ENCODE data around the gene GALNT2. TPM values are rescaled to one million over a fixed set of nuclear protein-coding genes. Genes with fewer than 3 reads are reported as not detected.

The GALNT2 gene
- total RNA-seq, 1 experiment from 2014 or later = 62.2 TPM

DNA sequence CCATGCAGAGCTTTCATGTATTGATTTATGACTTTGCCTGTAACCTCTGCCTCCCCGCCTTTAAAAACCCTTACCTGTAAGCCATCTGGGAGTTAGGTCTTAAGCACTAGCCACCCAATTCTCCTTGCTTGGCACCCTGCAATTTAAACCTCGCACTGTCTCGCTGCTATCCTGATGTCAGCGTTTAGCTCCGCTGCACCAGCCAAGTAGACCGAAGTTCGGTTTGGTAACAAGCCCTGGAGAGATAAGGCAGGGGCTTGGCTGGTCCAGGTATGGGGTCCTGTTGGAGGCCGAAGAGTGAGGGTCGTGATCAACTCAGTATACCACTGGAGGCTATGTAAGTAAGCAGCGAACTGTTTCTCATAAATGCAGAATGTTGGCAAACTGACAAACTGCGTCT is 64.4 kb downstream of the GALNT2 start:
- H3K9me3 ChIP-seq = no peaks in the 10 kb centered on the region
- Mint-ChIP-seq H3K4me3 (ENCODE audit: unreplicated experiment) (no peak overlapping the region), H3K36me3 (ENCODE audit: insufficient read depth, unreplicated experiment) (no peaks in the 10 kb centered on the region), H3K4me1 (ENCODE audit: low read depth, unreplicated experiment) (peaks cover 18% of the 10 kb centered on the region), H3K9me3 (ENCODE audit: unreplicated experiment) (no peaks in the 10 kb centered on the region), H3K27ac (ENCODE audit: unreplicated experiment) (no peak overlapping the region), H3K27me3 (ENCODE audit: insufficient read depth, unreplicated experiment) (no peaks in the 10 kb centered on the region)
- H3K4me1 ChIP-seq = no peaks in the 10 kb centered on the region
- TF ChIP-seq, protein P1, sequence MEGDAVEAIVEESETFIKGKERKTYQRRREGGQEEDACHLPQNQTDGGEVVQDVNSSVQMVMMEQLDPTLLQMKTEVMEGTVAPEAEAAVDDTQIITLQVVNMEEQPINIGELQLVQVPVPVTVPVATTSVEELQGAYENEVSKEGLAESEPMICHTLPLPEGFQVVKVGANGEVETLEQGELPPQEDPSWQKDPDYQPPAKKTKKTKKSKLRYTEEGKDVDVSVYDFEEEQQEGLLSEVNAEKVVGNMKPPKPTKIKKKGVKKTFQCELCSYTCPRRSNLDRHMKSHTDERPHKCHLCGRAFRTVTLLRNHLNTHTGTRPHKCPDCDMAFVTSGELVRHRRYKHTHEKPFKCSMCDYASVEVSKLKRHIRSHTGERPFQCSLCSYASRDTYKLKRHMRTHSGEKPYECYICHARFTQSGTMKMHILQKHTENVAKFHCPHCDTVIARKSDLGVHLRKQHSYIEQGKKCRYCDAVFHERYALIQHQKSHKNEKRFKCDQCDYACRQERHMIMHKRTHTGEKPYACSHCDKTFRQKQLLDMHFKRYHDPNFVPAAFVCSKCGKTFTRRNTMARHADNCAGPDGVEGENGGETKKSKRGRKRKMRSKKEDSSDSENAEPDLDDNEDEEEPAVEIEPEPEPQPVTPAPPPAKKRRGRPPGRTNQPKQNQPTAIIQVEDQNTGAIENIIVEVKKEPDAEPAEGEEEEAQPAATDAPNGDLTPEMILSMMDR (IDR thresholded peaks at IDR 0.05; ENCODE audit: insufficient read depth in 1 of 2, low read depth in 1 of 2, low read length in 1 of 2, severe bottlenecking in 1 of 2, unreplicated experiment in 1 of 2) = no peak
- peaks cover 1% of the 10 kb centered on the region; the same call in 1 of the 2 replicates for H3K36me3 ChIP-seq (ENCODE audit: control insufficient read depth, insufficient read depth, low read length)
- no peaks in the 10 kb centered on the region for H3K27me3 ChIP-seq (replicated peaks; ENCODE audit: control insufficient read depth, insufficient read depth, low read length)
- DNase-seq = no peak
- no TSS peak for BruUV-seq (replicated peaks)
- H3K4me3 ChIP-seq (ENCODE audit: low read depth, low read length) = no peak overlapping the region
- intact Hi-C loops (cut with micrococcal nuclease; ENCODE audit: unreplicated experiment) = no loop called here
- ChIA-PET CTCF (no interaction called here), POLR2A (no interaction called here)

DNA sequence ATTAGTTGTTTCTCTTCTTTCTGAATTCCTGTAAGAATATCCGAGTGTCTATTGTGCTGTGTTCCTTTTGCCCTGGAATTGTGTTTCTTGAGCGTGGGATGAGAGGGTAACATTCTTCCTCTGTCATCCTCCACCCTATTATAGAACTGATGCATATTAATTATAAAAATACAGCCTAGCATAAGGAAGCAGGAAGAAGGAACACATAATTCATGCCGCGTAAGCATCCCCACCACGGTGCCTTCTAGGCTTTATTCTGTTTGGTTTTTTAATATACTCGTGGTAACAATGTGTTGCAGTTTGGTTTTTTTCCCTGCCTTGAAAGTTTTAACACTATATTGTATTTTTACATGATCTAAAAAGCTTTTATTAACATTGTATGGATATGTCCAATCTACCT is 65.7 kb downstream of the GALNT2 start:
- DNase-seq = no peak
- ChIA-PET CTCF (no interaction called here), POLR2A (no interaction called here)
- H3K4me3 ChIP-seq (ENCODE audit: low read depth, low read length) = no peak overlapping the region
- no peak overlapping the region for H3K27ac Mint-ChIP-seq (ENCODE audit: unreplicated experiment)
- BruUV-seq (replicated peaks) = no TSS peak
- no peak overlapping the region for H3K4me3 Mint-ChIP-seq (ENCODE audit: unreplicated experiment)
- peaks cover 1% of the 10 kb centered on the region; the same call in 1 of the 2 replicates for H3K36me3 ChIP-seq (ENCODE audit: control insufficient read depth, insufficient read depth, low read length)
- H3K27me3 Mint-ChIP-seq (ENCODE audit: insufficient read depth, unreplicated experiment) = no peaks in the 10 kb centered on the region
- H3K27me3 ChIP-seq (replicated peaks; ENCODE audit: control insufficient read depth, insufficient read depth, low read length) = no peaks in the 10 kb centered on the region
- peaks cover 5% of the 10 kb centered on the region; the same call in 1 of the 2 replicates for H3K4me1 ChIP-seq
- no peaks in the 10 kb centered on the region for H3K9me3 ChIP-seq
- intact Hi-C loops (cut with micrococcal nuclease; ENCODE audit: unreplicated experiment) = no loop called here
- H3K36me3 Mint-ChIP-seq (ENCODE audit: insufficient read depth, unreplicated experiment) = no peaks in the 10 kb centered on the region
- H3K4me1 Mint-ChIP-seq (ENCODE audit: low read depth, unreplicated experiment) = peaks cover 31% of the 10 kb centered on the region
- TF ChIP-seq, protein P1 (IDR thresholded peaks at IDR 0.05; ENCODE audit: insufficient read depth in 1 of 2, low read depth in 1 of 2, low read length in 1 of 2, severe bottlenecking in 1 of 2, unreplicated experiment in 1 of 2) = no peak
- no peaks in the 10 kb centered on the region for H3K9me3 Mint-ChIP-seq (ENCODE audit: unreplicated experiment)

DNA sequence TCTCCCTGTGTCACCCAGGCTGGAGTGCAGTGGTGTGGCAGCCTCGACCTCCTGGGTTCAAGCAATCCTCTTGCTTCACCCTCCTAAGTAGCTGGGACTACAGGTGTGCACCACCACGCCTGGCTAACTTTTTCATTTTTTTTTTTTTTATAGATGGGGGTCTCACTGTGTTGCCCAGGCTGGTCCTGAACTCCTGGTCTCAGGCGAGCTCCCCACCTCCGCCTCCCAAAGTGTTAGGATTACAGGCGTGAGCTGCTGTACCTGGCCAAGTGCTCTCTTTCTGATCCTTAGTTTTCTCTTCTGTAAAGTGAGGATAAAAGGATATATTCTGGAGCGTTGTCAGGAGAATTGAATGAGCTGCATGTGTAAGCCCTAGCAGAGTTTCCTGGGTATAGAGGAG is 68.7 kb downstream of the GALNT2 start:
- peaks cover 10% of the 10 kb centered on the region; the same call in 1 of the 2 replicates for H3K4me1 ChIP-seq
- no peaks in the 10 kb centered on the region for H3K27me3 ChIP-seq (replicated peaks; ENCODE audit: control insufficient read depth, insufficient read depth, low read length)
- no peaks in the 10 kb centered on the region for H3K36me3 ChIP-seq (ENCODE audit: control insufficient read depth, insufficient read depth, low read length)
- peaks cover 34% of the 10 kb centered on the region for H3K4me1 Mint-ChIP-seq (ENCODE audit: low read depth, unreplicated experiment)
- H3K9me3 Mint-ChIP-seq (ENCODE audit: unreplicated experiment) = no peaks in the 10 kb centered on the region
- H3K4me3 Mint-ChIP-seq (ENCODE audit: unreplicated experiment) = no peak overlapping the region
- no peak overlapping the region for H3K4me3 ChIP-seq (ENCODE audit: low read depth, low read length)
- H3K9me3 ChIP-seq = no peaks in the 10 kb centered on the region
- POLR2A ChIA-PET = no interaction called here
- TF ChIP-seq, protein P1 (IDR thresholded peaks at IDR 0.05; ENCODE audit: insufficient read depth in 1 of 2, low read depth in 1 of 2, low read length in 1 of 2, severe bottlenecking in 1 of 2, unreplicated experiment in 1 of 2) = no peak
- CTCF ChIA-PET = interaction anchor here (0.6 kb wide), 1 partner anchor 32 kb away, joined by 4 read pairs; no protein-coding TSS in a partner anchor
- H3K36me3 Mint-ChIP-seq (ENCODE audit: insufficient read depth, unreplicated experiment) = no peaks in the 10 kb centered on the region
- H3K27me3 Mint-ChIP-seq (ENCODE audit: insufficient read depth, unreplicated experiment) = no peaks in the 10 kb centered on the region
- DNase-seq = no peak
- H3K27ac Mint-ChIP-seq (ENCODE audit: unreplicated experiment) = no peak overlapping the region
- no TSS peak for BruUV-seq (replicated peaks)
- intact Hi-C loops (cut with micrococcal nuclease; ENCODE audit: unreplicated experiment) = loop anchor here (2.0 kb wide), 1 partner anchor 23 kb away; no protein-coding TSS in a partner anchor
